Epithelial cell of proximal tubule (primary cell): ENCODE results near the gene COBL. TPM values are rescaled to one million over a fixed set of nuclear protein-coding genes. Genes with fewer than 3 reads are reported as not detected.
A peak's percentile ranks its signal among the peaks of the same experiment; 100 is the strongest.

Experiments
- DNase-seq: peaks from one replicate; pipeline ENCODE4 v3.0.0-alpha.2; 2011; ENCODE audit warnings: low read depth
- H3K4me3 ChIP-seq: 2 replicates; pipeline ENCODE4 v1.5.1; 2011; ENCODE audit warnings: low read depth, mild to moderate bottlenecking, low read length
- total RNA-seq: library from RNA; depleted of rRNA; stranded (reverse); fragments of >200 nt; gene quantifications from 2 replicates; pipeline ENCODE4 v1.2.3, GENCODE V29; 2015
- TF ChIP-seq, protein P1 (sequence below): conservative IDR thresholded peaks from 2 replicates; pipeline ENCODE4 v1.5.1; 2012; ENCODE audit warnings: low read depth, mild to moderate bottlenecking, low read length

The COBL gene
- total RNA-seq, 1 donor from 2014 or later: 6.6 TPM

DNA sequence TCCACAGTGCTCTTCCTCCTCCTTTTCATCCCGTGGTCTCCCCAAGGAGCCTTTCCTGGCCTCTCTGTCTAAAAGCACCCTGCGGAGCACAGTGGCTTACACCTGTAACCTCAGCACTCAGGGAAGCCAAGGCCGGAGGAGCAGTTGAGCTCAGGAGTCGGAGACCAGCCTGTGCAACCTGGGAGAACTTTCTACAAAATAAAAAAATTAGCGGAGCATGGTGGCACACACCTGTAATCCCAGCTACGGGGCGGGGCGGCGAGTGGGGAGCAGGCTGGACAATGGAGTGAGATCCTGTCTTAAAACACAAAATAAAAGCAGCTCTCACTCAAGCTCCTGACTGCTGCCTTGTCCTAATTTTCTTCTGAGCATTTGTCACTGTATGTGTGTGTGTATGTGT lies 1.4 kb upstream of the COBL start:
- no peak for DNase-seq
- TF ChIP-seq, protein P1, sequence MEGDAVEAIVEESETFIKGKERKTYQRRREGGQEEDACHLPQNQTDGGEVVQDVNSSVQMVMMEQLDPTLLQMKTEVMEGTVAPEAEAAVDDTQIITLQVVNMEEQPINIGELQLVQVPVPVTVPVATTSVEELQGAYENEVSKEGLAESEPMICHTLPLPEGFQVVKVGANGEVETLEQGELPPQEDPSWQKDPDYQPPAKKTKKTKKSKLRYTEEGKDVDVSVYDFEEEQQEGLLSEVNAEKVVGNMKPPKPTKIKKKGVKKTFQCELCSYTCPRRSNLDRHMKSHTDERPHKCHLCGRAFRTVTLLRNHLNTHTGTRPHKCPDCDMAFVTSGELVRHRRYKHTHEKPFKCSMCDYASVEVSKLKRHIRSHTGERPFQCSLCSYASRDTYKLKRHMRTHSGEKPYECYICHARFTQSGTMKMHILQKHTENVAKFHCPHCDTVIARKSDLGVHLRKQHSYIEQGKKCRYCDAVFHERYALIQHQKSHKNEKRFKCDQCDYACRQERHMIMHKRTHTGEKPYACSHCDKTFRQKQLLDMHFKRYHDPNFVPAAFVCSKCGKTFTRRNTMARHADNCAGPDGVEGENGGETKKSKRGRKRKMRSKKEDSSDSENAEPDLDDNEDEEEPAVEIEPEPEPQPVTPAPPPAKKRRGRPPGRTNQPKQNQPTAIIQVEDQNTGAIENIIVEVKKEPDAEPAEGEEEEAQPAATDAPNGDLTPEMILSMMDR: no peak
- H3K4me3 ChIP-seq: no peak overlapping the region

DNA sequence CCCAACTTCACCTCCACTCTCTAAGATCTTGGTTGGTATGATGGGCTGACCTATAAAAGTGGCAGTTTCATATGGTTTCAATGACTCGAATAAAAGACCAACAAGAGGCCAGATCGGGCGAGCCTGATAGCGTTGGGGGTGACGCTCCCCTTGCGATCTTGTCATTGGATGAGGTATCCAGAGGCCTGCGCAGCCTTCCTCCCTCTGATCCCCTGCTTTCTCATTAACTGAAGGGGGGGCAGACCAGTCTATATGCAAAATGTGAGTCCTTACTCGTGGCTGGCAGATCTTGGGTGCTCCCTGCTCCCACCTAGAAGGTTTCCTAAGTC lies 937 bp upstream of the COBL start:
- no peak for DNase-seq
- H3K4me3 ChIP-seq: peak overlapping the region; percentile 79
- TF ChIP-seq, protein P1: no peak

DNA sequence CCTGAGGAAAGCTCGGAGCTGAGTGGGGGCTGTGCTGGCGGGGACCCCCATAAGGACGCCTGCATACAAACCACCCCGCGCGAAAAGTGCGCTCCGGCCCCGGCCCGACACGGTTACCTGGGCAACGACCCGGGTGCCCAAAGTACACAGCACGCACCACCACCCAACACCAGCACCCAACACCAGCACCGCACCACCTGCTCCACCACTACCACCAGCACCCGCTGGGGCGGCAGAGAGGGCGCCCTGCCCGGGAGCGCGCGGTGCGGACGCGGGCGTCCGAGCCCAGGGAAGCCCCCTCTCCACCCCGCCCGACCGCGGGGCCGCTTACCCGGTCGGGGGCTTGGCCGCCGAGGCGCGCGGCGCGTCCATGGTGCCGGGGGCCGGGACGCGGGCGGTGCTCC lies 345 bp downstream of the COBL start:
- no peak for DNase-seq
- TF ChIP-seq, protein P1: peak; percentile 33
- peak overlapping the region; percentile 79 for H3K4me3 ChIP-seq

DNA sequence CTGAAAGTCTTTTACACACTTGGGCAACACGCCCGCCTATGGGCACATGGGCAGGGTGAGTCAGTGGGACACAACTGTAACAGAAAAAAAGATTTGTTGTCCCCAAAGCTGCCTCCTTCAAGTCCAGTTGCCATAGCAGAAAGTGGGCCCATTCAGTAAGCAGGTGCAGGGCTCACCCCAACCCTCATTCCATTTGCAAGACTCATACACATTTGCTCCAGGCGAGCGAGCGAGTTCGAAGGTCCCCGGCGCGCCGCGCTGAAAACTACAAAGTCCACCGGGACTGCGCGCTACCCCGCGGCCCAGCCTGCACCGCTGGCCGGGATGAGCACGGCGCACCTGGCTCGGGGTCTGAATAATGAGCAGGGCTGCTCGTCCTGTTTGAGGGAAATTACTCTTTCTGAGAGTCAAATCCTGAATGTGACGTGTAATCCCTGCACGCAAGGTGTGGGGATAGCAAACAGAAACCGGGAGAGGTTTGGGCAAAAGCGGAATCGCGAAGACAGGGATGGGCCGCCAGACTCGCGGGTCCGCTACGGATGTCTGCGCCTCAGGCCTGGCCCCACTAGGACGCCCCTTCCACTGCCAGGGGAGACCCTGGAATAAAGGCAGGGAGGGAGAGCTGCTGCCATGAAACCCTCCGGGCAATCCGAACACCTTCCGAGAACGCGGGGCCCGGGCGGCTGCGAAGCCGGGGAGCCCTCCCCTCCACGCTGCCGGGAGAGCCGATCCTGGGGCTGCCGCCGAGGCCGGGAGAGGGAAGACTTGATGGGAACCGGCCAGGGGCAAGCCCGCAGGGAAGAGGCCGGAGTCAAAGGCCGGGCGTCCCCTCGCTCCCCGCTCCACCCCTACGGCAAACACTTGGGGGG lies 982 bp downstream of the COBL start:
- TF ChIP-seq, protein P1: no peak
- H3K4me3 ChIP-seq: peak overlapping the region; percentile 79
- peak; percentile 55 for DNase-seq

DNA sequence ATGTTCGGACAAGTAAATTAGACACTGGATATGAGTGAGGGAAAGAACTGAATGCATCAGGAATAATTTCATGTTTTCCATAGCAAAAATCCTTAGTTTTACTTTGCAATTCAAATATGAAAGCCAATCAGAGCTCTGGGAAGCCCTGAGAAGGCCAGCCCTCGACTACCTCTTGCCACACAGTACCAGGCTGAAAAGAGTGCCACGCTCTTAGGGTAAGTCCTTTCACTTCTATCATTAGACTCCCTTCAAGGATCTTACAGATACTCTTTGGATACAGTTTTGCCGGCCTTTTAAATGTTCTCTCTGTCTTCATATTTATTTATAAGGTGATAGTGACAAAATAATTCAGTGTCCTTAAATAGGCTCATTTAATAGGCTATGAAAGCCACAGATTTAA lies 1.9 kb downstream of the COBL start:
- TF ChIP-seq, protein P1: no peak
- no peak for DNase-seq
- peak overlapping the region; percentile 79 for H3K4me3 ChIP-seq

DNA sequence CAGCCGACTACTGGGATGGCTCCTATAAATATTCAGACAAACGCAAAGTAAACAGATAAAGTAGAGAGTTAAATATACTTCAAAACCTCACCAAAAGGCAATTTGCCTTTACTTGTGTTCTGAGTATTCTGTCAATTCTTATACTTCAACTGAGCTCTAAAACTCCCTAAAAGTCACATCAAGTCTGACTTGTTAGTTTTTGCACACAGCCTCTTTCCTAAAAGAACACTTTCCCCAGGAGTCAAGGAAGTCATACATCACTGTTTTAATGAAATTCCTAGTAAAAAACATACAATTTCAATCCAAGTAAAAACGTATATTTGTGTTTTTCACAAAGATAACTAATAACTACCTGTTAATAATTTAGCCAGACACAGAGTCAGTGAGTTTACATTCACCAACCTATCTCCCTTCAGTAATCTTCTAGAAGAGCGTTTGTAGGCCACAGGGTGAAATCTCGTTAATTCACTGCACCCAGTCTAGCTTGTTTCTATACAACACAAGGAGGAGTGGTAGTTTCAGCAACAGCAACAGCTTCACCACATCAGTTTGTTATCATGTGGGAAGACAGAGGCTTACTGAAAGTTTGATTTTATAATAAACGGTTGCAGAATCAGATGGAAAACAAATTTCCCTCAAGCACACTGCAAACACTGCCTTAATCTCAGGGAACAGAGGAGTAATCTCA lies 2.7 kb downstream of the COBL start:
- no peak overlapping the region for H3K4me3 ChIP-seq
- no peak for DNase-seq
- TF ChIP-seq, protein P1: no peak
